Uterus (tissue), 2 donors: Measurements from ENCODE around the gene ARHGEF10L.

Experiments used
- POLR2A ChIP-seq, 2 donors: fragments of 450-650 bp; IDR thresholded peaks; one replicate each; pipeline ENCODE4 v1.6.1; 2016; ENCODE audit warnings: antibody characterized with exemption in 2 of 2, mild to moderate bottlenecking in 1 of 2, moderate library complexity in 1 of 2
- TF ChIP-seq, protein P1 (sequence below), 4 experiments: fragments of 200-600 bp in 2 of 4; fragments of 450-650 bp in 2 of 4; sonication (generic) in 2 of 4; IDR thresholded peaks; one replicate each; pipeline ENCODE4 v1.5.1; 2016 to 2019; ENCODE audit warnings: antibody characterized with exemption in 4 of 4, mild to moderate bottlenecking in 2 of 4, moderate library complexity in 1 of 4

DNA sequence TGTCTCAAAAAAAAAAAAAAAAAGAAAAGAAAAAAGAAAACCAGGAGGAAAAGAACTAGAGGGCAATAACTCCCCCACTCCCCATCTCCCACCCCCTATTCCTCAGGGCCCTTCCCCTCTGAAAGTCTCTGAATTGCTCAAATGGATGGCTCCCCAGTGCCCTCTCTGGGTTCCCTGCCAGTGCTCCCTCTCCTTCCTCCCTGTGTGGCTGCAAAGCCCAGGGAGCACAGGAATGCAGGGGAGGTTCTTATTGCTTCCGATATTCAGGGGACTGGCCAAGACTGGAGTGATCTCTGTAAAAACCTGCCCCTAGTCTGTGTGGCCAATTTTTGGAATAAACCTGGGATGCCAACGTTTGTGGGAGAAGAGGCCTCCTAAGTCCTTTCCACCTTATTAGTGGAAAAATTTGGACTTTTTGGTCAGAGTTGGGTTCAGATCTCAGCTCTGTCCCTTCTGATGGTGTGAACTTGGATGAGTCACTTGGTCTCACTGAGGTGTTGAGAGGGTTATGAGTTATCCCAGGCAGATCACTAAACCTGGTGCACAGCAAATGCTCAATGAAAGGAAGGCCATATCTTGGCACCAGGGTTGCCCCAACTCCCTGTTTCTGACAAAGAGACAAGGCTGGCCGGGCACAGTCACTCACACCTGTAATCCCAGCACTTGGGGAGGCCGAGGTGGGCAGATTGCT lies 13.4 kb upstream of the ARHGEF10L start:
- TF ChIP-seq, protein P1, sequence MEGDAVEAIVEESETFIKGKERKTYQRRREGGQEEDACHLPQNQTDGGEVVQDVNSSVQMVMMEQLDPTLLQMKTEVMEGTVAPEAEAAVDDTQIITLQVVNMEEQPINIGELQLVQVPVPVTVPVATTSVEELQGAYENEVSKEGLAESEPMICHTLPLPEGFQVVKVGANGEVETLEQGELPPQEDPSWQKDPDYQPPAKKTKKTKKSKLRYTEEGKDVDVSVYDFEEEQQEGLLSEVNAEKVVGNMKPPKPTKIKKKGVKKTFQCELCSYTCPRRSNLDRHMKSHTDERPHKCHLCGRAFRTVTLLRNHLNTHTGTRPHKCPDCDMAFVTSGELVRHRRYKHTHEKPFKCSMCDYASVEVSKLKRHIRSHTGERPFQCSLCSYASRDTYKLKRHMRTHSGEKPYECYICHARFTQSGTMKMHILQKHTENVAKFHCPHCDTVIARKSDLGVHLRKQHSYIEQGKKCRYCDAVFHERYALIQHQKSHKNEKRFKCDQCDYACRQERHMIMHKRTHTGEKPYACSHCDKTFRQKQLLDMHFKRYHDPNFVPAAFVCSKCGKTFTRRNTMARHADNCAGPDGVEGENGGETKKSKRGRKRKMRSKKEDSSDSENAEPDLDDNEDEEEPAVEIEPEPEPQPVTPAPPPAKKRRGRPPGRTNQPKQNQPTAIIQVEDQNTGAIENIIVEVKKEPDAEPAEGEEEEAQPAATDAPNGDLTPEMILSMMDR (IDR thresholded peaks at IDR 0.05): no peak
- no peak for TF ChIP-seq POLR2A (IDR thresholded peaks at IDR 0.05)
